NT2/D1 (cell line): ENCODE data around the gene PIEZO1.

Source experiments
- DNase-seq: peaks from one replicate; pipeline ENCODE4 v3.0.0-alpha.2; 2011; ENCODE audit warnings: low read depth, low spot score
- H3K27me3 ChIP-seq: 2 replicates; pipeline ENCODE4 v1.6.0; 2011; ENCODE audit warnings: mild to moderate bottlenecking; ENCODE audit not compliant: insufficient read length, insufficient read depth
- H3K36me3 ChIP-seq: 2 replicates; pipeline ENCODE4 v1.6.1; 2011; ENCODE audit warnings: mild to moderate bottlenecking, low read length, mixed read lengths; ENCODE audit not compliant: insufficient read depth, insufficient read length
- H3K4me1 ChIP-seq: 2 replicates; pipeline ENCODE4 v1.5.1; 2011; ENCODE audit not compliant: insufficient read depth, insufficient read length
- H3K4me3 ChIP-seq: 2 replicates; pipeline ENCODE4 v1.5.1; 2011; ENCODE audit warnings: low read depth; ENCODE audit not compliant: insufficient read length
- H3K9ac ChIP-seq: 2 replicates; pipeline ENCODE4 v1.6.0; 2011; ENCODE audit warnings: low read depth; ENCODE audit not compliant: insufficient read length
- H3K9me3 ChIP-seq: 2 replicates; pipeline ENCODE4 v1.5.1; 2011; ENCODE audit warnings: mild to moderate bottlenecking, low read length; ENCODE audit not compliant: insufficient read depth
- SUZ12 ChIP-seq: IDR thresholded peaks from 2 replicates; pipeline ENCODE4 v1.6.1; 2011; ENCODE audit not compliant: insufficient read length, insufficient read depth; ENCODE audit errors: extremely low read depth
- YY1 ChIP-seq: IDR thresholded peaks from 2 replicates; pipeline ENCODE4 v1.6.1; 2011; ENCODE audit not compliant: insufficient read length, insufficient read depth
- ZNF274 ChIP-seq: IDR thresholded peaks from 2 replicates; pipeline ENCODE4 v1.6.1; 2011; ENCODE audit warnings: mild to moderate bottlenecking, low read depth, low read length

The PIEZO1 gene

DNA sequence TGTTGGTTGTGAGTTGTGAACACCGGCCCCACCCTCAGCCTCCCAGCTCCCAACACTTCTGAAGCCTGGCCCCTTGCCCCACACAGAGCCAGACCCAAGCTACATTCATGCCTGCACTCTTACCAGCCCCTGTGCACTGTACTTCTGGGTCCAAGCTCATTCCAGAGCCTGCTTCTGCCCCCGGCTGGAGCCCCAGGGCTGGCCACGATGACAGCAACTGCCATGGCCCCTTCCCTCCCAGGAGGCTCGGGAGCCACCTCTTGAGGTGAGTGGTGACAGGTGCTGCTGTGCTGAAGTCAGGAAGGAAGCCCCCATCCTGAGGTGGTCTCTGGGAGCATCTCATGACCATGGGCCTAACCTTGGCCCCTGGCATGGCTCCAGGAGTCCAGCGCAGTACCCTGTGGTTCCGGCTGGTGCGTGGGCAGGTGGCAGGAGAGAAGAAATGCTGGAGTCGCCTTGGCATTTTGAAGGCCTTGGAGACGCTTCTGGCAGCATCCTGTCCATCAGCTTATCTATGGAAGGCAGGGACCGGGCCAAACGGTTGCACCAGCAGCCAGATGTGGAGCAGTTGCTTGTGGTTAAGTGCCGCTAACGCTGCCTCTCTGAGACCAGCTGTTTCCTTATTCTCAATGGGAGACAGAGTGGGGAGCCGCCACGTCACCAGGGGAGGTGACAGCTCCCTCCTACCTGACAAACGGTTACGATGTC, 14.7 kb upstream of the PIEZO1 start:
- TF ChIP-seq SUZ12: no peak
- no peak for TF ChIP-seq ZNF274
- TF ChIP-seq YY1: no peak
- Histone ChIP-seq H3K4me1 (peaks cover 2% of the 10 kb centered on the region), H3K27me3 (no peaks in the 10 kb centered on the region), H3K9ac (no peak overlapping the region), H3K4me3 (no peak overlapping the region), H3K36me3 (peaks cover 5% of the 10 kb centered on the region), H3K9me3 (no peaks in the 10 kb centered on the region)
- no peak for DNase-seq

DNA sequence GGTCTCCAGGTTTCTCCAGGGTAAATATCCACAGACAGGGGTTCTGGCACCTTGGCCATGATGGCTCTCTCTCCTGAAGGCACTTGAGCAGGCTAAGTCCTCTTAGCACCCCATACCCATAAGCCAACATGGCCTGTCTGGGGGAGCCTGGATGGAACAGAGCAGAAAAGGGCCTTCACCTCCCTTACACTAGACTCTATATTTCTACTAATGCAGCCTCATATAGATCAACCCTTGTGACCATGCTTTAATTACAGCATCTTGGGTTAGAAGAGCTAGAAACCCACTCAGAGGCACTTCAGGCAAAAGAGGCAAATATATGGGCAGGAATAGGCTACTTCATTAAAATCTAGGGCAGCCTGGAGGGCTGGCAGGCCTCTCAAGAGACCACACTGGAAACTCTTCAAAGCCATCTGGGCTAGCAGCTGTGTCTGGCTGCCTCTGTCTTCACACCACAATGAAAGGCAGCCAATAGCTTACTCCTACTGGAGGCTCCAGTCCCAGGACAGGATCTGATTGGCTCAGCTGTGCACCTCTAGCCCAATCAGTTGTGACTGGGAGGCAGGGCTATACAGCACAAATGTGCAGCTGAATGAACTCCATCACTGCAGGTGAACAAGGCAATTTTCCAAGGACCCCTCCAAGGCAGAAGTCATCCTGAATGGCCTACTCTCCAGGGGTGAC, 13.9 kb upstream of the PIEZO1 start:
- no peak for TF ChIP-seq YY1
- no peak for TF ChIP-seq SUZ12
- no peak for TF ChIP-seq ZNF274
- no peak for DNase-seq
- no peak overlapping the region for H3K9ac ChIP-seq

DNA sequence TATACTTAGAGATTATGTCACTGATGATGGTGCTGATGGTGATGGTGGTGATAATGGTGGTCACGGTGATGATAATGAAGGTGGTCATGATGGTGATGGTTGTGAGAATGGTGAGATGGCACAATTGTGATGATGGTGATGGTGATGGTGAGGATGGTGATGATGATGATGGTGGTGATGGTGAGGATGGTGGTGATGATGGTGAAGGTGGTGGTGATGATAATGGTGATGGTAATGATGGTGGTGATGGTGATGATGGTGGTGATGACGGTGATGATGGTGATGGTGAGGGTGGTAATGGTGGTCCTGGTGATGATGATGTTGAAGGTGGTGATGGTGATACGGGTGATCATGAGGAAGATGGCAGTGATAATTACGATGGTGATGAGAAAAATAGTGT, 13.1 kb upstream of the PIEZO1 start:
- no peak for DNase-seq
- Histone ChIP-seq H3K9me3 (no peaks in the 10 kb centered on the region), H3K36me3 (no peaks in the 10 kb centered on the region), H3K27me3 (no peaks in the 10 kb centered on the region), H3K9ac (no peak overlapping the region), H3K4me1 (peaks cover 7% of the 10 kb centered on the region), H3K4me3 (no peak overlapping the region)
- TF ChIP-seq ZNF274 (no peak), YY1 (no peak), SUZ12 (no peak)

More for the DNA sequence above, 13.9 kb upstream of the PIEZO1 start:
- Histone ChIP-seq H3K9me3 (no peaks in the 10 kb centered on the region), H3K36me3 (no peaks in the 10 kb centered on the region), H3K4me1 (peaks cover under 1% of the 10 kb centered on the region), H3K27me3 (no peaks in the 10 kb centered on the region), H3K4me3 (no peak overlapping the region)

DNA sequence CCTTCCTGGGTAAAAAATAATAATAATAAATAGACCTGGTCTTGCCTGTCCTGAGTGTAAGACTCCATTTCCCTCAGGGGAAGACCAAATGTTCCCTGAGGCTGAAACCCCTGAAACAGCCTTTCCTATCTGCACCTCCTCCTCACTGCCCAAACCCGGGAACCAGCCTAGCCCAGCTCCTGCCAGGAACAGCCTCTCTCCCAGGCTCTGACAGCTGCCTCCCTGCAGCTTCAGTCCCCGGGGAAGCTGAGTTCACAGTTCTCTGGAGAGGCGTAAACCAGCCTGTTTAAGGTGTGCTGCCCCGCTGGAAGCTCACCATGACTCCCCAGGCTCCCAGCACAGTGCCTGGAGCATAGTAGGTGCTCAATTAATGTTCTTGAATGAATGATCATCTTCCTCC, 11.3 kb upstream of the PIEZO1 start:
- DNase-seq: no peak
- no peak overlapping the region for H3K9ac ChIP-seq
- no peaks in the 10 kb centered on the region for H3K36me3 ChIP-seq
- peaks cover 23% of the 10 kb centered on the region for H3K4me1 ChIP-seq
- H3K9me3 ChIP-seq: no peaks in the 10 kb centered on the region
- H3K4me3 ChIP-seq: no peak overlapping the region
- no peak for TF ChIP-seq SUZ12
- no peak for TF ChIP-seq YY1
- no peak for TF ChIP-seq ZNF274
- H3K27me3 ChIP-seq: no peaks in the 10 kb centered on the region

DNA sequence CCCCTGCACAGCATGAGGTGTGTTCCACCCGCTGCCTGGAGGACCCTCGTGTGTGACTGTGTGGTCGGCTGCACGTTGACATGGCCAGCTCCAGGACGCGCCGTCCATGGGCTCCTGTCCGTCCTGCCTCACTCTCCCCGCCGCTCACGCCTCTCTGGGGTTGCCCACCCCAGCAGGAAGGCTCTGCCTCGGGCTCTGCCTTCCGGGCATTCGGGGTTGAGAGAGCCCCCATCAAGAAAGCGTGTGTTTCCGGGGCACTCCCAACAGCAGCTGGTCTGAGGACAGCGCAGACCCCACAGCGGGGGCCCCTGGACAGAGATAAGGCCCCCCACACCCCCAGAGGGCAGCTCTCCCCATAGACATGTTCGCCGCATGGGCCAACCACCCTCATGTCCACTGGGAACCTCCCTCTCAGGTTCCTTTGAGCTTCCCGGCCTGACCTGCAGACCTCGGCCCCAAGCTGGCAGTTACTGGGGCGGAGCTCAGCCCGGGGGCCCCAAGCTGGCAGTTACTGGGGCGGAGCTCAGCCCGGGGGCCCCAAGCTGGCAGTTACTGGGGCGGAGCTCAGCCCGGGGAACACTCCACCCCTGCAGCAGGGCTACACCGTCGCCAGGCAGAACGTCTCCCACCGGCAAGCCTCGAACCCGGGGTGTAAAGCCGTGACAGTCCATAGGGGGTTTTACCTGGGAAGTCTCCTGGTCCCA, 8.4 kb upstream of the PIEZO1 start:
- no peaks in the 10 kb centered on the region for H3K27me3 ChIP-seq
- DNase-seq: no peak
- TF ChIP-seq YY1 (no peak), SUZ12 (no peak), ZNF274 (no peak)
- H3K9me3 ChIP-seq: no peaks in the 10 kb centered on the region
- peak overlapping the region; percentile 17 for H3K9ac ChIP-seq
- peaks cover 26% of the 10 kb centered on the region for H3K4me1 ChIP-seq
- no peaks in the 10 kb centered on the region for H3K36me3 ChIP-seq
- no peak overlapping the region for H3K4me3 ChIP-seq

DNA sequence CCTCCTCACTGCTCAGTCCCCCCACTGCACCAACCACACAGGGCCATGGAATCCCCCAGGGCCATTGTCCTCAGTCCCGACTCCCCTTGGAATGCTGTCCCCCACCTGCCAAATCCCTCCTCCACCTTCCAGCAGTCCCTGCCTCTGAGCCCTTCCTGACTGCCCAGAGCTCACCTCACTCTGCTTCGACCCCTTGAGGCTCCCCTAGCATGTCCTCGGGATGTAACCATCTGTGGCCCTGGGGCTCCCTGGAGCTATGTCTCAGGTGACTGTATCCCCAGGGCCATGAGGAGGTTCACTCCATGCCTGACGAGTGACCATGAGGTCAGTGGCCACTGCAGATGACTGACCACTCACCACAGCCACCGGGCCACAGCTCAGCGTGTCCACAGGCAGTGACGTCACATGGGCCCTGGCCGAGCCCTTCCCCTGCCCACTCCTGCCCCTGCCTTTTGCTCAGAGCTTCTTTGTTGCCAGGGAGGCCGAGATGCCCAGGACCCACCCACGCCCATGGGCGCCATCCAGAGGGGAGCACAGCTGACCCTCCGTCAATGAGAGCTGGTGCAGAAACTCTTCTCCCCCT, 7.7 kb upstream of the PIEZO1 start:
- H3K4me3 ChIP-seq: no peak overlapping the region
- no peaks in the 10 kb centered on the region for H3K27me3 ChIP-seq
- no peak for TF ChIP-seq SUZ12
- no peak for TF ChIP-seq ZNF274
- TF ChIP-seq YY1: no peak
- DNase-seq: no peak
- H3K36me3 ChIP-seq: no peaks in the 10 kb centered on the region
- H3K9ac ChIP-seq: peak overlapping the region; percentile 29
- H3K4me1 ChIP-seq: peaks cover 26% of the 10 kb centered on the region
- H3K9me3 ChIP-seq: no peaks in the 10 kb centered on the region

DNA sequence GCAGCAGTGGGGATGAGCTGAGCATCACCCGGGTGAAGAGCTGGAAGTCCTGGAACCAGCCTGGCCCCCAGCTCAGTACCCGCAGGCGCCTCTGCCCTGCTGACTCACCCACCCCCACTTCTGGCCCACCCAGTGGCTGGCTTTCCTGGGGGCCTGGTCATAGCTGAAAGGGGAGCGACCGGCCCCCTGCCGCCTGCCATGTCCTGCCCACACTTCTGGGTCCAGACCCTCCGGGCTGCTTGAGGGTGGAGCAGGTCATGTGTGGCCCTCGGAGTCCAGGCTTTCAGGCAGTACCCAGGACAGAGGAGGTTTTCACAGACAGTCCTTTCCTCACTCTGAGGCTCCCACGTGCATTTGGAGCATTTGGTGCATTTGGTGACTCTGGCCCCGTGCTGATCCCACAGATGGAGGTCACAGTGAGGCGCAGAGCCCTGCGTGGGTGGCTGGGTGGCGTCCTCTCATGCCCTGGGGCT, 7.1 kb upstream of the PIEZO1 start:
- Histone ChIP-seq H3K4me1 (peaks cover 26% of the 10 kb centered on the region), H3K4me3 (no peak overlapping the region), H3K9me3 (no peaks in the 10 kb centered on the region), H3K27me3 (no peaks in the 10 kb centered on the region), H3K36me3 (no peaks in the 10 kb centered on the region), H3K9ac (peak overlapping the region; percentile 29)
- DNase-seq: no peak
- TF ChIP-seq YY1: no peak
- no peak for TF ChIP-seq SUZ12
- TF ChIP-seq ZNF274: no peak
